ENCODE results near the gene PPP1CA.
A peak's percentile ranks its signal among the peaks of the same experiment; 100 is the strongest.

Gene PPP1CA

GRCh38 chr11:67376063-67376820 is 25.4 kb downstream of the PPP1CA start:
- no peak overlapping the region for H3K4me3 ChIP-seq (ENCODE audit: low read depth in 1 of 2, low read length in 1 of 2)
- no peak overlapping the region for H3K27ac ChIP-seq
- peaks cover 12% of the 10 kb centered on the region for H3K27me3 ChIP-seq
- no peaks in the 10 kb centered on the region for H3K36me3 ChIP-seq
- no peak for TF ChIP-seq CTCF (IDR thresholded peaks at IDR 0.05)
- no peaks in the 10 kb centered on the region for H3K9me3 ChIP-seq
- H3K4me1 ChIP-seq (ENCODE audit: control insufficient read depth in 1 of 2, insufficient read depth in 1 of 2, low read depth in 1 of 2, low read length in 1 of 2): peaks cover 45 to 58% of the 10 kb centered on the region in 2 experiments

- Histone ChIP-seq H3K27ac (no peak overlapping the region), H3K4me1 (ENCODE audit: control insufficient read depth in 1 of 2, insufficient read depth in 1 of 2, low read depth in 1 of 2, low read length in 1 of 2) (peaks cover 45 to 58% of the 10 kb centered on the region in 2 experiments), H3K9me3 (no peaks in the 10 kb centered on the region), H3K27me3 (peaks cover 12% of the 10 kb centered on the region), H3K36me3 (no peaks in the 10 kb centered on the region), H3K4me3 (ENCODE audit: low read depth in 1 of 2, low read length in 1 of 2) (no peak overlapping the region)
- TF ChIP-seq CTCF (IDR thresholded peaks at IDR 0.05): no peak
Measured at GRCh38 chr11:67375320-67376055, 26.2 kb downstream of the PPP1CA start.

- Histone ChIP-seq H3K4me3 (ENCODE audit: low read depth in 1 of 2, low read length in 1 of 2) (peak overlapping the region; percentile 63 to 76), H3K27me3 (peaks cover 12% of the 10 kb centered on the region), H3K4me1 (ENCODE audit: control insufficient read depth in 1 of 2, insufficient read depth in 1 of 2, low read depth in 1 of 2, low read length in 1 of 2) (peaks cover 47 to 60% of the 10 kb centered on the region in 2 experiments), H3K36me3 (no peaks in the 10 kb centered on the region), H3K9me3 (no peaks in the 10 kb centered on the region), H3K27ac (peak overlapping the region; percentile 82)
- no peak for TF ChIP-seq CTCF (IDR thresholded peaks at IDR 0.05)
Measured at GRCh38 chr11:67374571-67375281, 26.9 kb downstream of the PPP1CA start.

GRCh38 chr11:67373648-67374570 is 27.7 kb downstream of the PPP1CA start:
- H3K27ac ChIP-seq: peak overlapping the region; percentile 82
- peaks cover 46 to 60% of the 10 kb centered on the region in 2 experiments for H3K4me1 ChIP-seq (ENCODE audit: control insufficient read depth in 1 of 2, insufficient read depth in 1 of 2, low read depth in 1 of 2, low read length in 1 of 2)

More at GRCh38 chr11:67373648-67374570, 27.7 kb downstream of the PPP1CA start:
- Histone ChIP-seq H3K27me3 (peaks cover 12% of the 10 kb centered on the region), H3K4me3 (ENCODE audit: low read depth in 1 of 2, low read length in 1 of 2) (peak overlapping the region; percentile 63 to 76), H3K36me3 (no peaks in the 10 kb centered on the region), H3K9me3 (no peaks in the 10 kb centered on the region)
- TF ChIP-seq CTCF (IDR thresholded peaks at IDR 0.05): peak; percentile 77
